GM12878 (cell line): Measurements from ENCODE around the gene RAET1G. TPM values are rescaled to one million over a fixed set of nuclear protein-coding genes. Genes with fewer than 3 reads are reported as not detected.
"Not testable (repeated sequence)": the region's sequence is repeated elsewhere in the genome, so short reads cannot be mapped to it uniquely, and the experiment has no call there.

Experiments
- ATAC-seq: fragments of 200-7000 bp; cut with Tn5 transposase; 3 replicates; pipeline ENCODE4 v1.9.1; 2020; ENCODE audit warnings: mild to moderate bottlenecking, moderate library complexity
- BruUV-seq: library from RNA; stranded (reverse); fragments of 400-500 nt; replicated peaks from 2 replicates; lab custom pipeline; 2021; lab: Mats Ljungman, UMichigan
- CTCF ChIA-PET: fragments of 300-600 bp; sonication (Branson Sonifier 250); formaldehyde crosslinking; extraction: SDS; loops from one replicate; lab custom pipeline; 2021; ENCODE audit warnings: inconsistent platforms; lab: Yijun Ruan, JAX
- POLR2A ChIA-PET: fragments of 350-600 bp; formaldehyde crosslinking; extraction: SDS; loops from one replicate; lab custom pipeline; 2021; ENCODE audit warnings: inconsistent platforms; lab: Charles Lee
- RAD21 ChIA-PET: fragments of 300-600 bp; sonication (Branson Sonifier 250); formaldehyde crosslinking; loops from one replicate; lab custom pipeline; 2023; ENCODE audit warnings: antibody characterized with exemption; ENCODE audit not compliant: unreplicated experiment; lab: Charles Lee
- SMC1A ChIA-PET: fragments of 300-600 bp; sonication (Branson Sonifier 250); formaldehyde crosslinking; loops from one replicate; lab custom pipeline; 2023; ENCODE audit not compliant: unreplicated experiment, uncharacterized antibody; lab: Charles Lee
- DNase-seq: peaks from one replicate; pipeline ENCODE4 v3.0.0-alpha.2; 2011; ENCODE audit warnings: low read depth, low spot score
- FAIRE-seq: peaks from 3 replicates; lab custom pipeline; 2011; peaks lifted over from hg19 to GRCh38; lab: Jason Lieb, UNC
- H2AFZ ChIP-seq: 2 replicates; pipeline ENCODE4 v1.6.0; 2011; ENCODE audit warnings: low read depth, low read length, control low read depth; ENCODE audit not compliant: control insufficient read depth
- H3K27ac ChIP-seq: 2 replicates; pipeline ENCODE4 v1.5.1; 2011; ENCODE audit warnings: control low read depth; ENCODE audit not compliant: control insufficient read depth, insufficient read depth
- H3K27me3 ChIP-seq, 2 experiments: replicated peaks in 1 of 2; 2 replicates each; pipeline versions ENCODE4 v1.6.0 to v1.6.1; 2011; ENCODE audit warnings: low read length in 1 of 2; ENCODE audit not compliant: control insufficient read depth in 2 of 2, insufficient read depth in 2 of 2
- H3K36me3 ChIP-seq, 2 experiments: 2 replicates each; pipeline ENCODE4 v1.5.1; 2011; ENCODE audit warnings: low read length in 1 of 2; ENCODE audit not compliant: control insufficient read depth in 2 of 2, insufficient read depth in 2 of 2
- H3K4me1 ChIP-seq: 2 replicates; pipeline ENCODE4 v1.6.1; 2011; ENCODE audit warnings: mild to moderate bottlenecking, low read length, moderate library complexity, mixed read lengths; ENCODE audit not compliant: control insufficient read depth, insufficient read depth
- H3K4me2 ChIP-seq: 2 replicates; pipeline ENCODE4 v1.6.0; 2011; ENCODE audit warnings: control low read depth; ENCODE audit not compliant: control insufficient read depth, insufficient read depth
- H3K4me3 ChIP-seq: fragments of 200-600 bp; sonication (generic); 2 replicates; pipeline ENCODE4 v1.5.1; 2016
- H3K79me2 ChIP-seq: 2 replicates; pipeline ENCODE4 v1.6.0; 2011; ENCODE audit warnings: low read length; ENCODE audit not compliant: control insufficient read depth, insufficient read depth
- H3K9ac ChIP-seq: 2 replicates; pipeline ENCODE4 v1.8.0; 2011; ENCODE audit warnings: low read length, control low read depth, mixed read lengths; ENCODE audit not compliant: control insufficient read depth, insufficient read depth
- H3K9me3 ChIP-seq: replicated peaks from 3 replicates; pipeline ENCODE4 v1.5.1; 2011; ENCODE audit warnings: mild to moderate bottlenecking, low read length; ENCODE audit not compliant: control insufficient read depth, insufficient read depth
- H4K20me1 ChIP-seq: 2 replicates; pipeline ENCODE4 v1.6.0; 2011; ENCODE audit not compliant: control insufficient read depth, insufficient read depth
- EED ChIP-seq: sonication (generic); IDR thresholded peaks from 2 replicates; pipeline ENCODE4 v1.6.1; 2016; ENCODE audit warnings: antibody characterized with exemption, low read depth
- EP300 ChIP-seq, 2 experiments: fragments of 150-350 bp in 1 of 2; IDR thresholded peaks; 2 replicates each; pipeline ENCODE4 v1.6.1; 2011 to 2012; ENCODE audit warnings: low read depth in 2 of 2, low read length in 2 of 2, borderline replicate concordance in 1 of 2, improper control_type of control experiment in 1 of 2, inconsistent platforms in 1 of 2; ENCODE audit not compliant: control insufficient read depth in 1 of 2
- NKRF ChIP-seq: fragments of 450-650 bp; conservative IDR thresholded peaks from 2 replicates; pipeline ENCODE4 v1.6.1; 2017; ENCODE audit warnings: mild to moderate bottlenecking, moderate library complexity
- RAD51 ChIP-seq: fragments of 450-650 bp; IDR thresholded peaks from 2 replicates; pipeline ENCODE4 v1.6.1; 2016; ENCODE audit warnings: moderate library complexity, mild to moderate bottlenecking, inconsistent platforms
- WRNIP1 ChIP-seq: IDR thresholded peaks from 2 replicates; pipeline ENCODE4 v1.6.1; 2011; ENCODE audit warnings: low read depth, low read length, improper control_type of control experiment, borderline replicate concordance
- WGBS: methylation state at CpG from one replicate; pipeline ENCODE4 v1.1.6; 2016; ENCODE audit warnings: low lambda C conversion rate; ENCODE audit not compliant: insufficient replicate concordance, insufficient coverage; ENCODE audit errors: missing lambda C conversion rate; 5-methylcytosine and 5-hydroxymethylcytosine counted together
- in situ Hi-C: fragments of 300-500 bp; cut with MboI; formaldehyde crosslinking; loops from 9 replicates; pipeline ENCODE4 v1.14.3; 2018; ENCODE audit warnings: mixed read lengths
- intact Hi-C: fragments of 100-400 bp; cut with micrococcal nuclease; formaldehyde crosslinking; loops from one replicate; pipeline ENCODE4 v1.14.2; 2022; ENCODE audit not compliant: unreplicated experiment
- polyA plus RNA-seq, 11 experiments: library from polyadenylated mRNA; depleted of rRNA in 4 of 11; unstranded in 6 of 11; stranded (reverse) in 5 of 11; fragments of >200 nt; fragmentation: Nextera tagmentation in 4 of 11; fragmentation: Illumina TruSeq in 1 of 11; extraction: Ambion mirVana in 4 of 11; extraction: Trizol in 1 of 11; gene quantifications; 1 replicate in 1 of 11; 2 replicates in 10 of 11; pipeline versions ENCODE4 v1.2.1 to v1.2.3, GENCODE V29; 2011 to 2016; ENCODE audit warnings: inconsistent platforms in 2 of 11, missing spikeins in 2 of 11, low read depth in 1 of 11
- total RNA-seq, 4 experiments: library from RNA; depleted of rRNA in 3 of 4; stranded (reverse); fragments of >200 nt in 3 of 4; fragmentation: Illumina TruSeq in 1 of 4; extraction: Trizol in 1 of 4; gene quantifications; 2 replicates each; pipeline versions ENCODE4 v1.2.1 to v1.2.3, GENCODE V29; 2013 to 2021

Gene RAET1G
- total and polyA plus RNA-seq, 10 of the 15 experiments (the other 5 are each of a cell fraction or from before 2014, with no cell fraction given) = not detected

DNA sequence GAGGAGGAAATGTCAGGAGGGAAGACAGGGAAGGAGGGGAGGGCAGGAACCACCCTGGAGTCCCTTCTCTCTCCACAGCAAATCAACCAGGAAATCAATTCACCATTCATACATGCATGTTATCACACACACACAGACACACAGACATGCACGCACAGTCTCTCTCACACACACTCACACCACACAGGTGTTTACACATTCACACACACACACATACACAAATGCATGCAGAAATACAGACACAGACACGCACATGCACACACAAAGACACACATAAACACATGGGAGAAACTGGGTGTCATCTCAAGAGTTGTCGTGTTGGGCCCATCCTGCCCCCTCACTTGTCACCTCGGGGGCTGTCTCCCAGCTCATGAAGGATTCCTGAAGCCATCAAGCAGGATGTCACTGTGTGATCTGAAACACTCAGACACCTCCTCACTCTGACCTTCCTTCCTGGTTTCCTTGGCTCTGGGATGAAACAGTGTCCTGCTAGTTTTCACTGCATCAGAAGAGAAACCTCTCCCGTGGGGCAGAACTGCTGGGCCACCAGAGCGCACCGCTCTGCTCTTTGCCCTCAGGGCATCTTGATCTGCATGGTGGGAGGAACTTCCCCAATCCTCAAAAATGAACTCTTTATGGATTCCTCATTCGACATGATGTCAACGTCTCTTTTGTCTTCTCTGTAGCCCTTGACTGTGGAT is 9.2 kb downstream of the RAET1G start (continued):
- no peak for TF ChIP-seq WRNIP1
- no peak for TF ChIP-seq NKRF

GRCh38 chr6:149913085-149913484 is 9.8 kb downstream of the RAET1G start:
- no peak overlapping the region for H3K4me3 ChIP-seq
- H2AFZ ChIP-seq = no peak overlapping the region
- H3K4me2 ChIP-seq = no peak overlapping the region
- 3% methylated on average over 2 of the region's 2 CpGs for WGBS
- no peaks in the 10 kb centered on the region for H3K36me3 ChIP-seq
- DNase-seq = no peak
- H4K20me1 ChIP-seq = no peaks in the 10 kb centered on the region
- H3K27ac ChIP-seq = no peak overlapping the region
- no peak for ATAC-seq
- no peak for FAIRE-seq
- SMC1A ChIA-PET = no interaction called here
- H3K4me1 ChIP-seq = no peaks in the 10 kb centered on the region
- no TSS peak for BruUV-seq
- in situ Hi-C loops = no loop called here
- peaks cover 3% of the 10 kb centered on the region; the same call in 1 of the 3 replicates for H3K9me3 ChIP-seq
- no peak overlapping the region for H3K9ac ChIP-seq
- intact Hi-C loops = no loop called here
- no peak for TF ChIP-seq EED
- no peak for TF ChIP-seq RAD51
- TF ChIP-seq EP300 (IDR thresholded peaks at IDR 0.05; ENCODE audit: borderline replicate concordance in 1 of 2, control insufficient read depth in 1 of 2, low read depth in 2 of 2, low read length in 2 of 2) = no peak
- RAD21 ChIA-PET = no interaction called here
- no peaks in the 10 kb centered on the region for H3K79me2 ChIP-seq
- H3K27me3 ChIP-seq = no peaks in the 10 kb centered on the region; a peak in 1 of 4 replicates
- POLR2A ChIA-PET = no interaction called here
- CTCF ChIA-PET = interaction anchor here (0.6 kb wide), 1 partner anchor 48 kb away, joined by 3 read pairs; no protein-coding TSS in a partner anchor

DNA sequence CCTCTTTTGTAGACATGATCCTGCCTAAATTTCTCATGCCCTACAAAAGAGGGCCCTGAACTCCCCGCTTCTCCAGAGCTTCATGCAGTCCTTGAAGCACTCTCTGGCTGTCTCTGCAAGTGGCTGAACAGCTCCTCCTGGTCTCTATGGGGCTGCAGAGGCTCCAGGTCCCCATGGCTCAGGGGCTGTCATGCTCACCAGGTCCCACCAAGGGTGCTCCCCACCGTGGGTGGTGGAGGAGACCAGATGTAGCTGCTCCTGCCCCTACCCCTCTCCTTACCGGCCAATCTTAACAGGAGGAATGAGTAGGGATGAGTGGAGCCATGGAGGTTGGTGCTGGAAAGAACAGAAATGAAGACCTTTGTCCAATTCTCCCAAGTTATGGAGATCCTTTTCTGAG is 10.2 kb downstream of the RAET1G start:
- 0% methylated on average over 3 of the region's 3 CpGs for WGBS
- ATAC-seq, H3K36me3 ChIP-seq, H3K27ac ChIP-seq, H4K20me1 ChIP-seq, H3K4me1 ChIP-seq, H3K9me3 ChIP-seq, H3K79me2 ChIP-seq, DNase-seq, H2AFZ ChIP-seq, H3K9ac ChIP-seq, BruUV-seq, H3K4me3 ChIP-seq, SMC1A ChIA-PET, RAD21 ChIA-PET, POLR2A ChIA-PET, FAIRE-seq, CTCF ChIA-PET, in situ Hi-C loops, intact Hi-C loops, H3K27me3 ChIP-seq, H3K4me2 ChIP-seq: not testable (repeated sequence)
